Erythroblast (primary cell): ENCODE measurements around the gene NEGR1.

ENCODE experiments used
- GATA1 ChIP-seq: IDR thresholded peaks from 2 replicates; pipeline ENCODE4 v1.6.1; 2011; ENCODE audit warnings: low read depth, mild to moderate bottlenecking, control low read depth, low read length, moderate library complexity
- POLR2A ChIP-seq: IDR thresholded peaks from 2 replicates; pipeline ENCODE4 v1.6.1; 2011; ENCODE audit warnings: mild to moderate bottlenecking, low read length

GRCh38 chr1:71565262-71565661 is 717.1 kb downstream of the NEGR1 start:
- TF ChIP-seq POLR2A (no peak), GATA1 (no peak)
